Measurements from ENCODE around the gene TNFRSF8. TPM values are rescaled to one million over a fixed set of nuclear protein-coding genes. Genes with fewer than 3 reads are reported as not detected.

TNFRSF8 gene
- total RNA-seq, 2 experiments from 2014 or later = 0.14 TPM; not detected in 1

GRCh38 chr1:12162459-12163137 lies 99.5 kb downstream of the TNFRSF8 start:
- Mint-ChIP-seq H3K27ac (peak overlapping the region; percentile 83), H3K9me3 (no peaks in the 10 kb centered on the region), H3K4me3 (peak overlapping the region; percentile 59), H3K4me1 (ENCODE audit: low read depth) (peaks cover 64% of the 10 kb centered on the region), H3K36me3 (ENCODE audit: low read depth) (peaks cover 9% of the 10 kb centered on the region), H3K27me3 (no peaks in the 10 kb centered on the region)
- DNase-seq (no peak), ATAC-seq (ENCODE audit: poor library complexity) (no peak)
- no peaks in the 10 kb centered on the region for H3K36me3 ChIP-seq (ENCODE audit: insufficient read depth, low read length)
- no peaks in the 10 kb centered on the region for H3K27me3 ChIP-seq (ENCODE audit: control insufficient read depth in 1 of 2, insufficient read depth in 2 of 2, low read length in 2 of 2)
- peaks cover 0 to 4% of the 10 kb centered on the region in 2 experiments for H3K9me3 ChIP-seq (ENCODE audit: control insufficient read depth in 1 of 2, insufficient read depth in 1 of 2, low read length in 2 of 2)
- TF ChIP-seq CTCF (IDR thresholded peaks at IDR 0.05) = no peak
- peaks cover 91% of the 10 kb centered on the region for H3K4me1 ChIP-seq (ENCODE audit: insufficient read depth, low read length)
- peak overlapping the region in 1 of 2 donors; percentile 73 for H3K27ac ChIP-seq (ENCODE audit: low read depth in 1 of 2, low read length in 2 of 2)
- CTCF ChIA-PET = interaction anchor here (1.2 to 2.9 kb wide), 2 partner anchors 15 to 38 kb away, joined by 8 to 16 read pairs; no protein-coding TSS in a partner anchor
- H3K4me3 ChIP-seq (ENCODE audit: low read length) = no peak overlapping the region
- POLR2A ChIA-PET = interaction anchor here (0.7 to 5.5 kb wide), 10 partner anchors 9 to 254 kb away, joined by 3 to 62 read pairs (median 5); no protein-coding TSS in a partner anchor
- intact Hi-C loops (cut with DNase I, micrococcal nuclease) = no loop called here

- no peak overlapping the region for H3K4me3 ChIP-seq (ENCODE audit: low read length)
- H3K9me3 ChIP-seq (ENCODE audit: control insufficient read depth in 1 of 2, insufficient read depth in 1 of 2, low read length in 2 of 2) = peaks cover 0 to 4% of the 10 kb centered on the region in 2 experiments
- no peak for DNase-seq
- Mint-ChIP-seq H3K27me3 (no peaks in the 10 kb centered on the region), H3K9me3 (no peaks in the 10 kb centered on the region), H3K27ac (peak overlapping the region; percentile 79), H3K4me1 (ENCODE audit: low read depth) (peaks cover 64% of the 10 kb centered on the region), H3K4me3 (peak overlapping the region; percentile 62), H3K36me3 (ENCODE audit: low read depth) (peaks cover 15% of the 10 kb centered on the region)
- no peaks in the 10 kb centered on the region for H3K36me3 ChIP-seq (ENCODE audit: insufficient read depth, low read length)
- intact Hi-C loops (cut with DNase I, micrococcal nuclease) = no loop called here
- peaks cover 91% of the 10 kb centered on the region for H3K4me1 ChIP-seq (ENCODE audit: insufficient read depth, low read length)
- CTCF ChIA-PET = interaction anchor here (1.2 to 2.9 kb wide), 2 partner anchors 15 to 38 kb away, joined by 8 to 16 read pairs; no protein-coding TSS in a partner anchor
- POLR2A ChIA-PET = interaction anchor here (1.1 to 5.5 kb wide), 5 partner anchors 9 to 255 kb away, joined by 4 to 62 read pairs (median 10); no protein-coding TSS in a partner anchor
- TF ChIP-seq CTCF (IDR thresholded peaks at IDR 0.05) = no peak
- no peak for ATAC-seq (ENCODE audit: poor library complexity)
- peak overlapping the region in 1 of 2 donors; percentile 73 for H3K27ac ChIP-seq (ENCODE audit: low read depth in 1 of 2, low read length in 2 of 2)
- no peaks in the 10 kb centered on the region for H3K27me3 ChIP-seq (ENCODE audit: control insufficient read depth in 1 of 2, insufficient read depth in 2 of 2, low read length in 2 of 2)
Measured at GRCh38 chr1:12163210-12163609, 100.1 kb downstream of the TNFRSF8 start.

GRCh38 chr1:12164210-12164609 lies 101.1 kb downstream of the TNFRSF8 start:
- POLR2A ChIA-PET = interaction anchor here (1.2 to 5.5 kb wide), 2 partner anchors 13 to 14 kb away, joined by 3 to 62 read pairs; no protein-coding TSS in a partner anchor

More at GRCh38 chr1:12164210-12164609, 101.1 kb downstream of the TNFRSF8 start:
- Mint-ChIP-seq H3K27me3 (no peaks in the 10 kb centered on the region), H3K9me3 (no peaks in the 10 kb centered on the region), H3K27ac (peak overlapping the region; percentile 79), H3K36me3 (ENCODE audit: low read depth) (peaks cover 19% of the 10 kb centered on the region), H3K4me1 (ENCODE audit: low read depth) (peaks cover 63% of the 10 kb centered on the region), H3K4me3 (peak overlapping the region; percentile 42)
- DNase-seq = no peak
- Histone ChIP-seq H3K4me1 (ENCODE audit: insufficient read depth, low read length) (peaks cover 91% of the 10 kb centered on the region), H3K27ac (ENCODE audit: low read depth in 1 of 2, low read length in 2 of 2) (no peak overlapping the region), H3K27me3 (ENCODE audit: control insufficient read depth in 1 of 2, insufficient read depth in 2 of 2, low read length in 2 of 2) (no peaks in the 10 kb centered on the region), H3K36me3 (ENCODE audit: insufficient read depth, low read length) (peaks cover 2% of the 10 kb centered on the region), H3K9me3 (ENCODE audit: control insufficient read depth in 1 of 2, insufficient read depth in 1 of 2, low read length in 2 of 2) (peaks cover 0 to 4% of the 10 kb centered on the region in 2 experiments), H3K4me3 (ENCODE audit: low read length) (no peak overlapping the region)
- TF ChIP-seq CTCF (IDR thresholded peaks at IDR 0.05) = no peak
- CTCF ChIA-PET = interaction anchor here (1.0 to 3.1 kb wide), 2 partner anchors 38 to 39 kb away, joined by 3 to 12 read pairs; no protein-coding TSS in a partner anchor
- intact Hi-C loops (cut with DNase I, micrococcal nuclease) = no loop called here
- no peak for ATAC-seq (ENCODE audit: poor library complexity)

All from CD4-positive, alpha-beta T cell (primary cell).